GM19240 (cell line): Measurements from ENCODE around the gene TP53RK.

Source experiments
- DNase-seq: peaks from one replicate; pipeline ENCODE4 v3.0.0; 2011; ENCODE audit warnings: low spot score; ENCODE audit not compliant: insufficient read length

The TP53RK gene

DNA sequence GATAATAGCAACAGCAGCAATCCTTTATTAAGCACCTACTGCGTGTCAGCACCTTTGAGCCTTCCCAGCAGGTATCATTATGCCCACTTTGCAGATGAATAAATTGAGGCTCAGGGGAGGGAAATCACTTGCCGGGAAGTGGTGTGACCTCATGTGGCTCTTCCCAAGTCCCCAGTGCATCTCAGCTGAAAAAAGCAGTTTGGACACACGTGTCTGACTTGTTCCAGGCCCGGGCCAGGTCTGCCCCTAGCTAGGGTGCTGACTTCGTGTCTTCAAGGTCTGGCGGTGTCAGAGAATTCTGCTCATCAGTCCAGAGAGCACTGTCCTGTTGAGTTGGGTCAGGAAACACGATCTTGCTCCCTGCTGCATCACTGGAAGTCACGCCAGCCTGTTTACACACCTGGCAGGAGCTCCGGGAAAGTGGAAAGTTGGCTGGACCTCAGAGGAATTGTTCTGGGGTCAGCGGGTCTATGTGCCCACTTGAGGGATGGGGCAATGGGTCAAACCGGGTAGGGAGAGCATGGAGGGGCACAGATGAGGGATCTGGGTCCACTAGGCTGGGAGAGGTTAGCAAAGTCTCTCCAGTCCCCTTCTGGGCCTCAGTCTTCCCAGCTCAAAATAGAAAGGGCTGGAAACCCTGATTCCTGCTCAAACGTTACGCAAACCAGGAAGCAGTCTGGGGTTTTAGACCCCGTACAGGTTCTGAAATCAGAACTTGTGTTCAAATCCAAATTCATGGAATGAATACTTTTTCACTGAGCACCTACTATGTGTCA, 48.5 kb downstream of the TP53RK start:
- DNase-seq = no peak

DNA sequence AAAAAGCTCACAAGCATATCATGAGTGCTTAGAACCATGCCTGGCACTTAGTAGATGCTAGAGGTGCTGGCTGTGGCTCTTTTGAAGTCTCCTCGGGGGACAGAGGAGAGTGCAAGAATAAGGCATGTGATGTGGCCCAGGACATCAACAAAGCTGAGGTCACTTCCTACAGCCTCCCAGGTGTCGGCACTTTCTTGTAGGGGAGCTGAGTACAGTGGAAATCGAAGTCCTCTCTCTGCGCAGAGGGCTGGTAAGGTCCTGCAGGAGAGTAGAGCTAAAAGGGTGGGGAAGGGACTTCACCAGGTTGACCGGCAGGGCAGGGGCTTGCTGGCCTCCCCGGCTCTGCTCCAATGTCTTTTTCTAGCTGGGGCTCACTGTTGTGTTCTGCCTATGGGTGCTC, 49.2 kb downstream of the TP53RK start:
- DNase-seq = no peak

- no peak for DNase-seq
These were observed 49.7 kb downstream of the TP53RK start for GRCh38 chr20:46639587-46639986.

DNA sequence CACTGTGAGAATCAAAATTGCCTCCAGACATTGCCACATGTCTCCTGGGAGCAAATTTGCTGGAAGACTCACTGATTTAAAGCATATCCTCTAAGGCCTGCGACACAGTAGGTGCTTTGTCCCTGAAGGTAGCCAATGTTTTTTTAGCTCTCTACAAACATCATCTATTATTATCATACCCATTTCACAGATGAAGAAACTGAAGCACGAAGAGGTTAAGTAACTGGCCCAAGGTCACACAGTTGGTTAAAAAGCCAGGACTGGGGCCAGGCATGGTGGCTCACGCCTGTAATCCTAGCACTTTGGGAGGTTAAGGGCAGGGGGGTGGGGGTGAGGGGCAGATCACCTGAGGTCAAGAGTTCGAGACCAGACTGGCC, 50.4 kb downstream of the TP53RK start:
- DNase-seq = no peak

DNA sequence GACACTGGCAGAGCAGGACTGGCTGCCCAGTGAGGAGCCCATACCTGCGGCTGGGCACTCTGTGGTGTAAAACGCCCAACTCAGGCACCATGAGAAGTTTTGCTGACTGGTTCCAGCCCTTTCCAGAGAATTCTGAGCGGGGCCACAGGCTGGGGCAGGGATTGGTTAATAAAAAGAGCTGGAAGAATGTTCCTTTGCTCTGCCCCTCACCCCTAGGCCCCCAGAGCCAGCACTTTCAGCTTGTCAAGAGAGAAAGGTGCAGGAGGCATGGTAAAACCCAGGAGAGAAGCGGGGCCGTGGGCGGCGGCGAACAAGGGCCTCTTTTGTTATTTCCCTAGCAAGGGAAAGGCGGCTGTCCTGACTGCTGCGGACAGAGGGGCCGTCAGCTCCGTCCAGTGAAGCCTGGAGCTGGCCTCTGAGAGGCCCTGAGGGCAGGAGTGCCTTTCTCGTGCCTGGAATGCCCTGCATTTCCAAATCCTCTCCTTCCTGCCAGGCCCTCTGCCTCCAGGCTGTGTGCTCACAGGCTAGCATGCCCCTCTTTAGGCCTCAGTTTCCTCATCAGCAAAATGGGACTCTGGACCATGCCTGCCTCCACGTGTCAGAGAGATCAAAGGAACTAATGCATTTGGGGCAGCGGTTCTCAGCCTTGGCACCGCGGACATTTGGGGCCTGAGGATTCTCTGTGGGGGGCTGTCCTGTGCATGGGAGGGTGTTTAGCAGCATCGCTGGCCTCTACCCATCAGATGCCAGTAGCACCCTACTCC, 50.9 kb downstream of the TP53RK start:
- no peak for DNase-seq

- no peak for DNase-seq
These were observed 51.7 kb downstream of the TP53RK start for GRCh38 chr20:46637427-46638133.

- no peak for DNase-seq
These were observed 52.2 kb downstream of the TP53RK start for GRCh38 chr20:46637020-46637419.

DNA sequence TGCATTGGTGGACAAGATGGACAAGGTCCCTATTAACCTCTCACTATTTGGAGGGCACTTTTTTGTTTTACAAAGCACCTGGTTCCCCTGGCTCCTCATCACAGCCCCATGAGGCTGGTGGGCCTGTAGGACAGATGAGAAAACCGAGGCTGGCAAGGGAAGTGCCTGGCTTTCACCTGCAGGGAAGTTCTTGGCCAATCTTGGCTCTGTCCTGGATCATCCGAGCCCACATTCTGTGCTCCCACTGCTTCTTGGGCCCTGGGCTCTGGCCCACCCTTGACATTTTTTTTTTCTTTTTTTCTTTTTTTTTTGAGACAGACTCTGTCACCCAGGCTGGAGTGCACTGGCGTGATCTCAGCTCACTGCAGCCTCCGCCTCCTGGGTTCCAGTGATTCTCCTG, 52.7 kb downstream of the TP53RK start:
- no peak for DNase-seq

GRCh38 chr20:46635514-46636136, 53.6 kb downstream of the TP53RK start:
- DNase-seq = no peak

DNA sequence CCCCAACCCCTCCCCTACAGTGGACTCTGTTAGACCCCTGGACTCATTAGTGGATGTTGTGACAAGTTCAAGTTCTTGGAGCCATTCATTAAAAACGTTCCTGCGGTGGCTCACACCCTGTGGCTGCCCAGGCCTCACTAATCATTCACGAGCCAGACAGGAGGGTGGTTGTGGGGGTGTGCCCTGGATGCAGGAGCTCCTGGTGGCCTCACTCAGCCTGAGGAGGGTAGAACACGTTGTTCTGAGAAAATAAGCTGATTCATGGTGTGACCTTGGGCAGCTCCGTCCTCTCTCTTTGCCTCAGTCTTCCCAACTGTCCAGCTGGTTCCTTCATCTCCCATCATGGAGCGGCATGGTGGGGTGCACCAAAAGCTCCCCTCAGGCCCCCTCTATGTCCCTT, 54.7 kb downstream of the TP53RK start:
- DNase-seq = no peak
